SK-N-SH (cell line): ENCODE data around the gene AGO3.

Experiments used
- CTCF ChIP-seq: fragments of 200-600 bp; sonication (generic); IDR thresholded peaks from 2 replicates; pipeline ENCODE4 v1.6.1; 2017; ENCODE audit warnings: antibody characterized with exemption, mild to moderate bottlenecking, moderate library complexity
- MAX ChIP-seq: IDR thresholded peaks from 2 replicates; pipeline ENCODE4 v1.4.0; 2012; ENCODE audit warnings: low read depth
- MXI1 ChIP-seq: IDR thresholded peaks from 2 replicates; pipeline ENCODE4 v1.6.1; 2012; ENCODE audit warnings: mild to moderate bottlenecking, low read depth, low read length, improper control_type of control experiment
- POLR2AphosphoS5 ChIP-seq: IDR thresholded peaks from 2 replicates; pipeline ENCODE4 v1.6.1; 2012; ENCODE audit warnings: low read depth, low read length
- RAD21 ChIP-seq: IDR thresholded peaks from 2 replicates; pipeline ENCODE4 v1.6.1; 2012; ENCODE audit warnings: mild to moderate bottlenecking, low read length
- TAF1 ChIP-seq: IDR thresholded peaks from 2 replicates; pipeline ENCODE4 v1.6.1; 2012; ENCODE audit warnings: low read depth, mild to moderate bottlenecking, low read length, moderate library complexity, borderline replicate concordance
- USF1 ChIP-seq: IDR thresholded peaks from 2 replicates; pipeline ENCODE4 v1.4.0; 2012; ENCODE audit warnings: low read depth, borderline replicate concordance
- ZBTB33 ChIP-seq: IDR thresholded peaks from 2 replicates; pipeline ENCODE4 v1.4.0; 2012; ENCODE audit warnings: low read depth, borderline replicate concordance

GRCh38 chr1:36067871-36068270 is 137.0 kb downstream of the AGO3 start:
- no peak for TF ChIP-seq USF1
- TF ChIP-seq POLR2AphosphoS5: no peak
- no peak for TF ChIP-seq TAF1
- TF ChIP-seq RAD21: no peak
- TF ChIP-seq MAX: no peak
- no peak for TF ChIP-seq CTCF
- no peak for TF ChIP-seq MXI1
- TF ChIP-seq ZBTB33: no peak
